SHP77 (cell line): ENCODE data around the gene ADPRS.

Source experiments
- DNase-seq, 2 experiments: peaks; one replicate each; lab custom pipeline; 2025; lab: John Stamatoyannopoulos, UW

ADPRS gene

GRCh38 chr1:36108314-36108713 is 19.6 kb downstream of the ADPRS start:
- DNase-seq, result peak in 1 of 2 experiments; percentile 17

GRCh38 chr1:36109041-36109679 is 20.5 kb downstream of the ADPRS start:
- DNase-seq, result no peak

GRCh38 chr1:36111151-36111550 is 22.5 kb downstream of the ADPRS start:
- DNase-seq, result no peak

DNA sequence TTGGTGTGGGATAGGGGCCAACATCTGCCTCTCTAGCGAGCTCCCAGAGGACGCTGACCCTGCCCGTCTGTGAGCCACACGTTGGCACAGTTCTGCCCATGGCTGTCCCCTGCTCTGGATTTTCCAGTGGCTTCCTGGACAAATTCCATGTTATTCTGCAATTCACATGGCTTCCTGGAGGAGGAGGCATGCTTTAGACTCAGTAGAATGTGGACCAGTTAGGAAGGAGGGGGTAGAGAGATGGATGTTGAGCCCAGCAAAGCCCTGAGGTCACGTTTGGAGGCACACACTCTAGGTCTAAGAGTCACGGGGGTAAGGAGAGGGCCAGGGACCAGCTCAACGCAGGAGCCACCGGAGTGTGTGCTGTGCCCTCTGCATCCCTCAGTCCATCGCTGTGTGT is 24.1 kb downstream of the ADPRS start:
- DNase-seq, result no peak

- no peak for DNase-seq
These were observed 25.7 kb downstream of the ADPRS start for GRCh38 chr1:36114371-36114770.

DNA sequence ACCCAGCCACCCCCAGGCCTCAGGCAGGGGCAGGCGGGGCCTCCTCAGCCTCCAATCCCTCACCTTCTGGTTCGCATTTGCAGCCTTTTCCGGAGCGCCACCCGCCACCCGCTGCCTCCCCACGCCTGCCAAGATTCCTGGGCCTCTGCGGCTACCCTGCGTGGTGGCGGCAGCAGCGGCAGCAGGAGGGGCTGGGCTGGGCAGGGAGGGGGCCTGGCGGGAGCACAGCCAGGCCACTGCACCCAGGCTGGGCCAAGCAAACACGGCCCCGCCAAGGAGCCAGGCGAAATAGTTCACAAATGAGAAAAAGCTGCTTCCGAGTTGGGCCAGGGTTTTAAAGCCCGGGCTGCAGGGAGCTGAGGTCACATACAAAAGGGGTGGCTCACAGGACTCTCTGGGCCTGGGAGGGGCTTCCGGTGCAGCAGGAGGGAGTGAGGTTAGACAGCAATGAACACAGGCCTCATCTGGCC is 26.5 kb downstream of the ADPRS start:
- peak in 1 of 2 experiments; percentile 14 for DNase-seq

- no peak for DNase-seq
These were observed 27.2 kb downstream of the ADPRS start for GRCh38 chr1:36115931-36116330.

DNA sequence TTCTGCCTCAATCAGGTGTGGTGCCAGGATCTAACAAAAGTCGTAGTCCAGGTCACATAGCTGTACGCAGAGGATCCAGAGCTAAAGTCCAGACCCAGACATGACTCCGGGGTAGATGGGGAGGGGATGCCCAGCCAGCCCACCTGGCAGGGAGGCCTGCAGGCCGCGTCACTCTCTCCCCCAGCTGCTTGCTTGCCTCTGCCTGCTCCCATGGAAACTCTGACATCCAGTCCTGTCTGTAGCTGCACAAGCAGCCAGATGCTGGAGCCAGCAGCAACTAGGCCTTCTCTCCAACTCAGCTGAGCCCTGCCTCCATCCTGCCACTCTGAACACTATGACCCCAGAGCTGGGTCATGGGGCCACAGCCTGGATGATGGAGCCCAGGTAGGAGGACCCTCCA is 28.2 kb downstream of the ADPRS start:
- no peak for DNase-seq

DNA sequence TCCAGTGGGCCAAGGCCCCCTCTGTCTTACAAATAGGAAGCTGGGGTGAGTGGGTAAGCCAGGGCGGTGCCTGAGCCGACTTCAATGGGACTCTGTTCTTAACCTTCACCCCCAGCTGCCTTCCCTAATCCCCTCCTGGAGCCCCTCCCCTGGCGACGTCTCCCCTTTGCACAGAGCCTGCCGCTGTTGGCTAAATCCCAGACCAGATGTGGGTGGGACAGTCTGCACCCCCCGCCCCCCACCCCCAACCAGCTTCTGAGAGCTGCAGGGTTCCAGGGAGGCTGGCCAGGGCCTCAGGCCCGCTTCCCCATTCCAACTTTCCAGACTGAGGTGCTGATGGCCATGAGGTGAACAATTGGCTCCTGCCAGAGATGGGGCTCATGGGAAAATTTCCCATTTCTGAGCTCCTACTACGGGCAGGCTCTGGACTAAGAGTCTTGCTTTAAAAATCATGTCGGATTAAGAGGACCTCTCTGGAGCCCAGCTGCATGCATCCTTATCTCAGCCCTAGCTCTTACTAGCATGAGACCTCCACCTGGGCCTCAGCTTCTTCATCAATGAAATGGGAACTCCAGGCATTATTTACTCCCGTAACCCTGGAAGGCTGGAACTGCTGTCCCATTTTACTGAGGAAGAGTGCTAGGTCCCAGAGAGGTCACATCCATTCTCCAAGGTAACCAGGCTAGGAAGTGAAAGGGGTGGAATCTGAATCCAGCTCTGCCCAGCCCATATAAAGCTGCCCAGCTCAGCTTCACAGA is 29.9 kb downstream of the ADPRS start:
- no peak for DNase-seq

DNA sequence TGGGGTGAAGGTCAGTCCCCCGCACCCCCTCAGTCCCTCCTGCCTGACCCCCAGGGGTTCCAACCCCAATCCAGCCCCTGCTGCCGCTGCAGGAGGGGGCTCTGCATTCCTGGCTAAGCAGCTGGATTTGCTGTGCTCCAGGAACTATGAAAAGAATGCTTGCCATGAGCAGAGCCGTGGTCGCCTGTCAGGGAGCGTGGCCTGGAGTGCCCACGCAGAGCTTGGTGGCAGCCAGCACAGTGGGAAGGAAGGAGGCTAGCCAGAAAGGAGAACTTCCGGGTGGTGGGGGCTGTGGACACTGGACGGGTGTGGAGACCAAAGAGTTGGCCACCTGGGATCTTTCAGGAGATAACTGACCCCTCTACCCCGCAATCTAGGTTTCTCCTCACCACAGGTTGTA is 30.8 kb downstream of the ADPRS start:
- DNase-seq, result no peak

DNA sequence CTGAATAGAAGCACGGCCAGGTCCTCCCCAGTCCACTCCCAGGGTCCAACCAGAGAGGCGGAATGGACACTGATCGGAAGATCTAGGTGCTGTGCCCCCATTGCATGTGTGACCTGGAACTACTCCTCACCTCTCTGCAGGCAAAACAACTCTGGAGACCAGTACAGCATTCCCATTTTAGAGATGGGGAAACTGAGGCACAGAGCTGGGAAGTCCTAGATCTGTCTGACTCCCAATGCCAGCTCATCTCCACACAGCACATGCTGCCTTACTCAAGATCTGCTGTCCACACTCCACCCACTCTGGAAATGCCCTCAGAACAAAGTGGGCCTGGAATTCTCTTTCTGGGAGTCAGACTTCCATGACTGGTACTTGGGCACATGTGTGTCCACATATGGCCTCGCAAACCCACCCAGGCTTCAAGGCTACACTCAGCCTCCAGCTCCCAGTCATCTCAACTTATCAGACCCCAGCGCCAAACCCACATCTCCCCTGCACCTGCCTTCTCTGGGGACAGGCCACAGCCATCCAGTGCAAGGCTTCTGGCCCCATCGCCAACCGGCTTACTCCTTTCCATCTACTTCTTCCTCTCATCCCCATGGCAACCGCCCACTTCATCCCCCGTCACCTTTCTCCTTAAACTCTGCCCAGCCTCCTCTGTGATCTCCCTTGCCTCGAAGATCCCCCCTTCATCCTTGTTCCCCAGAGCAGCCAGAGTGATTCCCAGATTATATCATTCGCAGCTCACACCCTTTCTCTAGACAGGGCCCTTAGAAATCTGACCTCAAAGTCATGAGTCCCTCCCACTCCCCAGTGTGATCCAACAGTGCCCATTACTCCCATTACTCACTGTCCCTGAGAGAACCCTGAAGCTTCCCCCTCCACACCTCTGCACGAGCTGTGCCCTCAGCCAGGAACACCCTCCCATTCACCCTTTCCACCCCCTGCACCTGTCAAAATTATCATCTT is 33.7 kb downstream of the ADPRS start:
- DNase-seq, result no peak

DNA sequence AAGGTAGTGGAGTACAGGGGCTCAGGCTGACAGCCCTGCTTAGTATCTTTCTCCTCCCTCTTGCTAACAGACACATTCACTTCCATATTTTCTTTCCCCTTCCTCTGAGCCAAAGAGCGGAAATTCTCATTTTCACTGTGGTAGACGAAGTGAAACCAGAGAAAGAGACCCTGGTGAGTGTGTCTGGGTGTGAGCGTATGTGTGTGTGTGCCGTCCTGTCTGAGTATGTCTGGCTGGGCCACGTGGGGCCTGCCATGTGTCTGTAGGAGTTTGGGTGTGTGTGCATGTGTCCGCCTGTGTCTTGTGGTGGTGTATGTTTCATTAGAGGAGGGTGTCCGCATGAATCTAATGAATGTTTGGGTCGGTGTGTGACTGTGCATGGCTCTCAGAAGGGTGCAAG is 34.7 kb downstream of the ADPRS start:
- no peak for DNase-seq

DNA sequence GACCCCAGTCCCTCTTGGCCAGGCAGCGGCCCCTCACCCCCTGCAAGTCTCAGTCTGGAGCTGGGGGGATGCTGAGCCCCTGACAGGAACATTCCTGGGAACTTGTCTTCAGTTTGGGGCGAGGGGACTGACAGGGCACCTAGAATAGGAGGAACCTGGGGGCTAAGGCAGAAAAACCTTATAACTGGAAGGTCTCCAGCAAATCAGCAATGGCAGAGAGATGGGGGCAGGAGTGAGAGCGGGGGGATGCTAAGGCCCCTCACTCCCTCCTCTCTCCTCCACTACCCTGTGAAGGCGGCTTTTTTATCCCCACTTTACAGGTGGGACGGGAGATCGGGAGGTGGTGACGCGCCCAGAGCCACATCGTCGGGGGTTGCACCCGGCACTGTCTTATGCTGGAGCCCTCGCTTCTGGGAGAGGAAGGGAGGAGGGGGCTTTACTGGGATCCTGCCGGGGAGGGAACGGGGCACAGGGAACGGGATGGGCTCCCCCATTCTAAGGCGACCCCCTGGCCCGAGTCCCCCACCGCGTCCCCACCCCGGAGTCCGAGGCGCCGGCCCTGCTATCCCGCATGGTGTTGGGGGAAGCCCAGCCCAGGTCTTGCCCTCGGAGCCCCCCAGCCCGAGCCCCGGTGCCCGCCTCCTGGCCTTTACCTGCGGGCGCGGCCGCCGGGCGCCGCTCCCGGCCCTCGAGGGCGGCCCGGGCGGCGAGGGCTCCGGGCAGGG is 35.9 kb downstream of the ADPRS start:
- no peak for DNase-seq

- DNase-seq, result no peak
These were observed 36.7 kb downstream of the ADPRS start, which contains the start of gene COL8A2 for GRCh38 chr1:36125129-36125991. COL8A2 (minus strand) TSS chr1:36125222; CDS start chr1:36100242, 24,980 bp downstream.

DNA sequence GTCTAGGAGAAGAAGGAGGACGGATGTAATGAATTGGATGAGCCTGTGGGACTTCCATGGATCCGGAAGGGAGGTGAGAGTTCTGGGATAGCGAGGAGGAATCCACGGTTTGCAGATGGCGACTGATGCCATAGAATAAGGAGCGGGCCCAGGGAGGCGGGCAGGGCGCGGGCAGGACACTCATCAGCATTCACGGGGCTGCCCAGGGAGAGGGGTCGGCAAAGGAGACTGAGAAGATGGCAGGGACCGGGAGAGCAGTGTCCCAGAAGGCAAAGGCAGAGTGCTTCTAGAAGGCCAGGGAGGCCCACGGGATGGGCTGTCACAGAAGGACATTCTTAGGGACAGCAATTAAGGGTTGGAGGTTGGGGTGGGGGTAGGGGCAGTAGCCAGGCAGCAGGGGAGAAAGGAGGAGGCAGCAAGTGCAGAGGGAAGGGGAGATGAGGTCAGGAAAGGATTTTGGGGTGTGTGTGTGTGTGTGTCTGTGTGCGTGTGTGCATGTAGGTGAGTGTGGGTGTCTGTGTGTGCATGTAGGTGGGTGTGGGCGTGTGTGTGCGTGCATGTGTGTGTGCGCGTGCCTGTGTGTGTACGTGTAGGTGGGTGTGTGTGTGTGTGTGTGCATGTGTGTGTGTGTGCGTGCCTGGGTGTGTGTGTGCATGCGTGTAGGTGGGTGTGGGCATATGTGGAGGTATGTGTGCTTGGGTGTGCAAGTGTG is 37.5 kb downstream of the ADPRS start:
- no peak for DNase-seq

DNA sequence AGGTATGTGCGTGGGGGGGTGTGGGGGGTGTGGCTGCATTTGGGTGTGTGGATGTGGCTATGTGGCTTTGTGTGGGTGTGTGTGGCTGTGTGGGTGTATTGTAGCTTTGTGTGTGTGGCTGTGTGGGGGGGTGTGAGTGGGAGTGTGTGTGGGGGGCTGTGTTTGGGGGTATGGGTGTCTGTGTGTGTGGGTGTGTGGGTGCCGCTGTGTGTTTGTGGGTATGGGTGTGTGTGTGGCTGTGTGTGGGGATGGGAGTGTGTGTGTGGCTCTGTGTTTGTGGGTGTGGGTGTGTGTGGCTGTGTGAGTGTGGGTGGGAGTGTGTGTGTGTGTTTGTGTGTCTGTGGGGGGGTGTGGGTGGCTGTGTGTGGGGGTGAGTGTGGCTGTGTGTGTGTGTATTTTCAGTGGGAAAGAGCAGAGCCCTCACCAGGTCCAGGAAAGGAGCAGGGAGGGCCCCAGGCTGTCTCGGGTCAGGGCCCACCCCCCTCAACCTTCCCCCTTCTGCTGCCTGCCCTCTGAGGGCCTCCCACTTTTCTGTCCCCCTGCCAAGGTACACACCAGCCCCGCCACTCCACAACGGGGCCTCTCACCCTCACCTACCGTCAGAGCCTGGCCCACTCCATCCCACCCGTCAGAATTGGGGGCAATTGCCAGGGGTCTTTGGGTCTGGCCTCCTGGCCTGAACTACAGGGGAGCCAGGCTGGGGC is 38.3 kb downstream of the ADPRS start:
- no peak for DNase-seq

GRCh38 chr1:36128126-36128904 is 39.6 kb downstream of the ADPRS start:
- no peak for DNase-seq

- no peak for DNase-seq
These were observed 40.2 kb downstream of the ADPRS start for GRCh38 chr1:36128905-36129206.

GRCh38 chr1:36132029-36132428 is 43.3 kb downstream of the ADPRS start:
- DNase-seq, result no peak
